Measurements from ENCODE around the gene CROCC2. TPM values are rescaled to one million over a fixed set of nuclear protein-coding genes. Genes with fewer than 3 reads are reported as not detected.

CROCC2 gene
- total RNA-seq, 1 experiment from 2014 or later = not detected

DNA sequence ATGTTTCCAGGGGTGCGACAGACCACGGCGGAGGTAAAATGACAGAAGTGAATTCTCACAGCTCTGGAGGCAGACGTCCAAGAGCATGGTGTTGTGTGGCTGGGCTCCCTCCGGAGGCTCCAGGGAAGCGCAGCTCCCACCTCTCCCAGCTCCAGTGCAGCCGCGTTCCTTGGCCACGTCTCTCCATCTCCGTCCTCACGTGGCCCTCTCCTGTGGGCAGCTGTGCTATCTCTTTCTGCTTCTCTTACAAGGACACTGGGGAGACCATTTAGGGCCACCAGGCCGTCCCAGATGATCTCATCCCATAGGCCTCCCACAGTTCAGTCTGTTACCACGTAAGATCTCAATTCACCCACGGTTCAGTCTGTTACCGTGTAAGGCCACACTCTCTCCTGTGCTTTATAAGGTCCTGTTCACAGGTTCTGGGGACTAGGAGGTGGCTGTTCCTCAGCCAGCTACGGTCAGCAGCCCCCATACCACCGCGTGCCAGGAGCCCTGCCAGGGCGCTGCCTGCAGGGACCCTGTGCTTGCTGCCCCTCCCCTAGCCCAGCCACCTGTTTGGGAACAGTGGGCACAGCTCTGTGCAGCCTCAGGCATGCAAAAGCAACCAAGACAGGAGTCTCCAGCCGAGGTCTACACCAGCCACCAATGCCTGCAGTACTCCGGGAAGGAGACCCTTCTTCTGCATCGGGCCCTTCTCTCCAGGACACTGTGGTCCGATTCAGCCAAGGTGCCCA is 7.2 kb upstream of the CROCC2 start (continued):
- TF ChIP-seq, protein P1, sequence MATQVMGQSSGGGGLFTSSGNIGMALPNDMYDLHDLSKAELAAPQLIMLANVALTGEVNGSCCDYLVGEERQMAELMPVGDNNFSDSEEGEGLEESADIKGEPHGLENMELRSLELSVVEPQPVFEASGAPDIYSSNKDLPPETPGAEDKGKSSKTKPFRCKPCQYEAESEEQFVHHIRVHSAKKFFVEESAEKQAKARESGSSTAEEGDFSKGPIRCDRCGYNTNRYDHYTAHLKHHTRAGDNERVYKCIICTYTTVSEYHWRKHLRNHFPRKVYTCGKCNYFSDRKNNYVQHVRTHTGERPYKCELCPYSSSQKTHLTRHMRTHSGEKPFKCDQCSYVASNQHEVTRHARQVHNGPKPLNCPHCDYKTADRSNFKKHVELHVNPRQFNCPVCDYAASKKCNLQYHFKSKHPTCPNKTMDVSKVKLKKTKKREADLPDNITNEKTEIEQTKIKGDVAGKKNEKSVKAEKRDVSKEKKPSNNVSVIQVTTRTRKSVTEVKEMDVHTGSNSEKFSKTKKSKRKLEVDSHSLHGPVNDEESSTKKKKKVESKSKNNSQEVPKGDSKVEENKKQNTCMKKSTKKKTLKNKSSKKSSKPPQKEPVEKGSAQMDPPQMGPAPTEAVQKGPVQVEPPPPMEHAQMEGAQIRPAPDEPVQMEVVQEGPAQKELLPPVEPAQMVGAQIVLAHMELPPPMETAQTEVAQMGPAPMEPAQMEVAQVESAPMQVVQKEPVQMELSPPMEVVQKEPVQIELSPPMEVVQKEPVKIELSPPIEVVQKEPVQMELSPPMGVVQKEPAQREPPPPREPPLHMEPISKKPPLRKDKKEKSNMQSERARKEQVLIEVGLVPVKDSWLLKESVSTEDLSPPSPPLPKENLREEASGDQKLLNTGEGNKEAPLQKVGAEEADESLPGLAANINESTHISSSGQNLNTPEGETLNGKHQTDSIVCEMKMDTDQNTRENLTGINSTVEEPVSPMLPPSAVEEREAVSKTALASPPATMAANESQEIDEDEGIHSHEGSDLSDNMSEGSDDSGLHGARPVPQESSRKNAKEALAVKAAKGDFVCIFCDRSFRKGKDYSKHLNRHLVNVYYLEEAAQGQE (IDR thresholded peaks at IDR 0.05; ENCODE audit: low read depth) = no peak
- TF ChIP-seq JUND (IDR thresholded peaks at IDR 0.05) = no peak
- TF ChIP-seq RAD21 (IDR thresholded peaks at IDR 0.05; ENCODE audit: low read depth) = no peak
- TF ChIP-seq CBX3 (IDR thresholded peaks at IDR 0.05; ENCODE audit: low read depth) = no peak
- TF ChIP-seq SIN3A (IDR thresholded peaks at IDR 0.05; ENCODE audit: low read depth) = no peak

DNA sequence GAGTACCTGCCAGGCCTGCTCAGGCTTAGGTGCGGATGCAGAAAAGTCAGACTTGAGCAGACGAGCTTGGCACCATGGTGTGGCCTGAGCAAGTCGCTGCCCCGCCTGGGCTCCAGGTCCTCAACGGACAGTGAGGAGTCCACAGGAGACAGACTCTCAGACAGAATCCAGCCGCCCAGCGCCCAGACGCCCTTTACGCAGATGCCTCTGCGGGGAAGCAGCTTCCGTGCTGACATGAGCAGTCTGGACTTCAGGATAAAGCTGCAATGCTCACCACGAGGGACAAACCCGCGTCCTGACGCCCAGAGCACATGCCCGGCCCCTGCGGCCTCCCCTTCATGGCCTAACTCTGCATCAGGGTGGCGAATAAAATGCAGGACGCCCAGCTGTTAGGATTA is 6.7 kb upstream of the CROCC2 start:
- Histone ChIP-seq H3K4me1 (ENCODE audit: control insufficient read depth in 1 of 2, insufficient read depth in 2 of 2, low read length in 2 of 2) (peaks cover 20 to 41% of the 10 kb centered on the region in 2 experiments), H2AFZ (ENCODE audit: low read depth, low read length, poor library complexity, severe bottlenecking) (no peak overlapping the region), H4K20me1 (ENCODE audit: insufficient read depth) (no peaks in the 10 kb centered on the region), H3K4me3 (replicated peaks in 1 of 2; ENCODE audit: low read depth in 1 of 2, low read length in 2 of 2) (no peak overlapping the region), H3K9me2 (ENCODE audit: insufficient read depth) (no peaks in the 10 kb centered on the region), H3K9ac (ENCODE audit: low read length) (no peak overlapping the region), H3K79me2 (ENCODE audit: insufficient read depth, low read length) (no peaks in the 10 kb centered on the region), H3K36me3 (ENCODE audit: control insufficient read depth in 1 of 2, insufficient read depth in 2 of 2, low read length in 2 of 2) (no peaks in the 10 kb centered on the region), H3K9me3 (ENCODE audit: control insufficient read depth in 1 of 2, insufficient read depth in 1 of 2, low read depth in 1 of 2, low read length in 2 of 2) (no peaks in the 10 kb centered on the region), H3K27ac (ENCODE audit: low read depth, low read length) (no peak overlapping the region), H3K27me3 (ENCODE audit: insufficient read depth, low read length) (peaks cover 18% of the 10 kb centered on the region; the same call in 1 of the 2 replicates), H3K4me2 (ENCODE audit: low read length) (no peak overlapping the region)
- no TSS peak for BruUV-seq (replicated peaks)
- no peak for DNase-seq (ENCODE audit: low read depth, low spot score)
- ChIA-PET CTCF (interaction anchor here (2.5 kb wide), 1 partner anchor 15 kb away, joined by 8 read pairs; no protein-coding TSS in a partner anchor), RAD21 (ENCODE audit: low non-redundant PET in 1 of 2, low total read pairs in 2 of 2, uncharacterized antibody in 2 of 2, unreplicated experiment in 2 of 2) (no interaction called here), POLR2A (no interaction called here)
- ATAC-seq = no peak
- TF ChIP-seq SIN3A (IDR thresholded peaks at IDR 0.05; ENCODE audit: low read depth) (no peak), SRF (IDR thresholded peaks at IDR 0.05; ENCODE audit: low read depth) (no peak), POLR2A (IDR thresholded peaks at IDR 0.05; ENCODE audit: borderline replicate concordance, extremely low read depth, insufficient read depth, insufficient read length) (no peak), EZH2 (IDR thresholded peaks at IDR 0.05) (no peak), ZNF274 (IDR thresholded peaks at IDR 0.05; ENCODE audit: low read depth, low read length) (no peak), POLR2AphosphoS5 (IDR thresholded peaks at IDR 0.05; ENCODE audit: low read depth, low read length) (no peak), YY1 (IDR thresholded peaks at IDR 0.05; ENCODE audit: extremely low read depth, insufficient replicate concordance, low read depth, low read length) (no peak)
- TF ChIP-seq, protein P2, sequence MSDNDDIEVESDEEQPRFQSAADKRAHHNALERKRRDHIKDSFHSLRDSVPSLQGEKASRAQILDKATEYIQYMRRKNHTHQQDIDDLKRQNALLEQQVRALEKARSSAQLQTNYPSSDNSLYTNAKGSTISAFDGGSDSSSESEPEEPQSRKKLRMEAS (IDR thresholded peaks at IDR 0.05) = no peak
- TF ChIP-seq, protein P1 (IDR thresholded peaks at IDR 0.05; ENCODE audit: low read depth) = no peak
- intact Hi-C loops (cut with micrococcal nuclease) = no loop called here
